Activated B cell treated with CpG ODN at 0.5 μM for 24 hours (primary cell): ENCODE results near the gene PAX2. TPM values are rescaled to one million over a fixed set of nuclear protein-coding genes. Genes with fewer than 3 reads are reported as not detected.

Experiments
- ATAC-seq: fragments of 200-7000 bp; cut with Tn5 transposase; one replicate; pipeline ENCODE4 v1.10.0; 2021; ENCODE audit warnings: low read depth, mild to moderate bottlenecking, moderate library complexity
- CTCF ChIA-PET: fragments of 350-600 bp; sonication (Branson Sonifier 250); formaldehyde crosslinking; loops from one replicate; lab custom pipeline; 2021; ENCODE audit warnings: antibody characterized with exemption; lab: Charles Lee
- POLR2A ChIA-PET: fragments of 350-600 bp; sonication (Branson Sonifier 250); formaldehyde crosslinking; loops from one replicate; lab custom pipeline; 2021; ENCODE audit warnings: antibody characterized with exemption; lab: Charles Lee
- DNase-seq: peaks from one replicate; pipeline ENCODE4 v3.0.0; 2022
- H3K27ac Mint-ChIP-seq: one replicate; pipeline ENCODE4 v1.8.0; 2020; ENCODE audit warnings: mixed read lengths
- H3K27me3 Mint-ChIP-seq: one replicate; pipeline ENCODE4 v1.8.0; 2021; ENCODE audit warnings: mixed read lengths
- H3K36me3 Mint-ChIP-seq: one replicate; pipeline ENCODE4 v1.8.0; 2021; ENCODE audit warnings: low read depth, mixed read lengths
- H3K4me1 Mint-ChIP-seq: one replicate; pipeline ENCODE4 v1.8.0; 2021; ENCODE audit warnings: mixed read lengths
- H3K4me3 Mint-ChIP-seq: one replicate; pipeline ENCODE4 v1.8.0; 2020; ENCODE audit warnings: mild to moderate bottlenecking, mixed read lengths
- H3K9me3 Mint-ChIP-seq: one replicate; pipeline ENCODE4 v1.8.0; 2020; ENCODE audit warnings: mixed read lengths
- CTCF ChIP-seq: fragments of 200-600 bp; IDR thresholded peaks from one replicate; pipeline ENCODE4 v1.8.0; 2022; ENCODE audit warnings: antibody characterized with exemption, mild to moderate bottlenecking
- intact Hi-C: fragments of 100-400 bp; cut with micrococcal nuclease; formaldehyde crosslinking; loops from one replicate; pipeline ENCODE4 v1.15.1; 2024
- total RNA-seq: library from RNA; stranded (reverse); gene quantifications from 2 replicates; pipeline ENCODE4 v1.2.3, GENCODE V29; 2022

PAX2 gene
- total RNA-seq, 1 donor from 2014 or later = not detected

GRCh38 chr10:100805543-100806355, 60.4 kb downstream of the PAX2 start:
- no peak for TF ChIP-seq CTCF
- intact Hi-C loops = no loop called here
- ChIA-PET CTCF (no interaction called here), POLR2A (no interaction called here)
- DNase-seq (no peak), ATAC-seq (no peak)
- no peak overlapping the region for H3K4me3 Mint-ChIP-seq
- peaks cover 3% of the 10 kb centered on the region for H3K4me1 Mint-ChIP-seq
- H3K36me3 Mint-ChIP-seq = no peaks in the 10 kb centered on the region
- H3K27me3 Mint-ChIP-seq = peaks cover 70% of the 10 kb centered on the region
- no peak overlapping the region for H3K27ac Mint-ChIP-seq
- no peaks in the 10 kb centered on the region for H3K9me3 Mint-ChIP-seq

- H3K9me3 Mint-ChIP-seq = no peaks in the 10 kb centered on the region
- ATAC-seq (no peak), DNase-seq (no peak)
- ChIA-PET CTCF (no interaction called here), POLR2A (no interaction called here)
- no peak for TF ChIP-seq CTCF
- peaks cover 68% of the 10 kb centered on the region for H3K27me3 Mint-ChIP-seq
- no peaks in the 10 kb centered on the region for H3K36me3 Mint-ChIP-seq
- H3K27ac Mint-ChIP-seq = no peak overlapping the region
- H3K4me3 Mint-ChIP-seq = no peak overlapping the region
- intact Hi-C loops = no loop called here
- peaks cover 3% of the 10 kb centered on the region for H3K4me1 Mint-ChIP-seq
These were observed 60.9 kb downstream of the PAX2 start for GRCh38 chr10:100806356-100806645.

GRCh38 chr10:100807241-100807951, 62.0 kb downstream of the PAX2 start:
- Mint-ChIP-seq H3K9me3 (no peaks in the 10 kb centered on the region), H3K27me3 (peaks cover 69% of the 10 kb centered on the region), H3K4me1 (peaks cover 3% of the 10 kb centered on the region), H3K27ac (no peak overlapping the region), H3K36me3 (no peaks in the 10 kb centered on the region), H3K4me3 (no peak overlapping the region)
- DNase-seq (no peak), ATAC-seq (no peak)
- no peak for TF ChIP-seq CTCF
- CTCF ChIA-PET = no interaction called here
- intact Hi-C loops = no loop called here
- POLR2A ChIA-PET = no interaction called here

- peaks cover 68% of the 10 kb centered on the region for H3K27me3 Mint-ChIP-seq
- TF ChIP-seq CTCF = no peak
These were observed 63.5 kb downstream of the PAX2 start for GRCh38 chr10:100808876-100809275.

GRCh38 chr10:100810091-100810834, 64.9 kb downstream of the PAX2 start:
- intact Hi-C loops = no loop called here
- TF ChIP-seq CTCF = no peak
- peaks cover 69% of the 10 kb centered on the region for H3K27me3 Mint-ChIP-seq
- ATAC-seq = no peak
- no peak overlapping the region for H3K27ac Mint-ChIP-seq
- no peaks in the 10 kb centered on the region for H3K36me3 Mint-ChIP-seq
- H3K9me3 Mint-ChIP-seq = no peaks in the 10 kb centered on the region
- H3K4me1 Mint-ChIP-seq = peaks cover 3% of the 10 kb centered on the region
- no peak for DNase-seq
- no peak overlapping the region for H3K4me3 Mint-ChIP-seq
- ChIA-PET CTCF (no interaction called here), POLR2A (no interaction called here)

More at GRCh38 chr10:100808876-100809275, 63.5 kb downstream of the PAX2 start:
- H3K36me3 Mint-ChIP-seq = no peaks in the 10 kb centered on the region
- no peaks in the 10 kb centered on the region for H3K9me3 Mint-ChIP-seq
- DNase-seq (no peak), ATAC-seq (no peak)
- ChIA-PET POLR2A (no interaction called here), CTCF (no interaction called here)
- peaks cover 3% of the 10 kb centered on the region for H3K4me1 Mint-ChIP-seq
- no peak overlapping the region for H3K27ac Mint-ChIP-seq
- no peak overlapping the region for H3K4me3 Mint-ChIP-seq
- intact Hi-C loops = no loop called here
